Fibroblast of the aortic adventitia (primary cell): ENCODE measurements around the gene DLGAP1. TPM values are rescaled to one million over a fixed set of nuclear protein-coding genes. Genes with fewer than 3 reads are reported as not detected.
A peak's percentile ranks its signal among the peaks of the same experiment; 100 is the strongest.

Experiments
- DNase-seq: peaks from one replicate; pipeline ENCODE4 v3.0.0-alpha.2; 2010; ENCODE audit warnings: low read depth
- H3K4me3 ChIP-seq: 2 replicates; pipeline ENCODE4 v1.5.1; 2011; ENCODE audit warnings: low read depth, mild to moderate bottlenecking, control low read depth, low read length, moderate library complexity
- CTCF ChIP-seq: IDR thresholded peaks from 2 replicates; pipeline ENCODE4 v1.5.1; 2011; ENCODE audit warnings: mild to moderate bottlenecking, low read length, control low read depth, inconsistent platforms; ENCODE audit not compliant: insufficient read depth
- total RNA-seq: library from RNA; depleted of rRNA; stranded (reverse); fragments of >200 nt; gene quantifications from 2 replicates; pipeline ENCODE4 v1.2.3, GENCODE V29; 2012; ENCODE audit warnings: low replicate concordance

Gene DLGAP1
- total RNA-seq, 1 donor = 1.4 TPM

- no peak overlapping the region for H3K4me3 ChIP-seq
- no peak for DNase-seq
- no peak for TF ChIP-seq CTCF
Observed at GRCh38 chr18:3508576-3509549, 946.2 kb downstream of the DLGAP1 start.

GRCh38 chr18:3504637-3505036, 950.5 kb downstream of the DLGAP1 start:
- H3K4me3 ChIP-seq = no peak overlapping the region
- TF ChIP-seq CTCF = no peak
- no peak for DNase-seq

- no peak for DNase-seq
- no peak overlapping the region for H3K4me3 ChIP-seq
- TF ChIP-seq CTCF = no peak
Observed at GRCh38 chr18:3502650-3503049, 952.5 kb downstream of the DLGAP1 start.

GRCh38 chr18:3500016-3500415, 955.1 kb downstream of the DLGAP1 start:
- TF ChIP-seq CTCF = no peak
- no peak overlapping the region for H3K4me3 ChIP-seq
- peak; percentile 34 for DNase-seq

GRCh38 chr18:3499501-3499900, 955.6 kb downstream of the DLGAP1 start:
- no peak for TF ChIP-seq CTCF
- H3K4me3 ChIP-seq = peak overlapping the region; percentile 53
- no peak for DNase-seq

- DNase-seq = peak; percentile 34
- no peak for TF ChIP-seq CTCF
- H3K4me3 ChIP-seq = peak overlapping the region; percentile 53
Observed at GRCh38 chr18:3498698-3499471, 956.2 kb downstream of the DLGAP1 start.
